ENCODE measurements around the gene F13A1.
"Not testable (repeated sequence)": the region's sequence is repeated elsewhere in the genome, so short reads cannot be mapped to it uniquely, and the experiment has no call there.

F13A1 gene

GRCh38 chr6:6317825-6318733, 2.4 kb downstream of the F13A1 start:
- DNase-seq, result no peak

- DNase-seq, result no peak
These were observed 3.1 kb downstream of the F13A1 start for GRCh38 chr6:6317386-6317785.

- DNase-seq, result peak; percentile 15
These were observed 4.8 kb downstream of the F13A1 start for GRCh38 chr6:6315660-6316059.

GRCh38 chr6:6314596-6314995, 5.9 kb downstream of the F13A1 start:
- no peak for DNase-seq

GRCh38 chr6:6312901-6313441, 7.5 kb downstream of the F13A1 start:
- DNase-seq, result no peak

GRCh38 chr6:6305575-6305974, 14.9 kb downstream of the F13A1 start:
- DNase-seq, result no peak

- not testable (repeated sequence) for DNase-seq
These were observed 20.1 kb downstream of the F13A1 start for GRCh38 chr6:6300383-6300782.

- no peak for DNase-seq
These were observed 27.1 kb downstream of the F13A1 start for GRCh38 chr6:6293317-6293716.

GRCh38 chr6:6287415-6287814, 33.0 kb downstream of the F13A1 start:
- no peak for DNase-seq

GRCh38 chr6:6285679-6286078, 34.8 kb downstream of the F13A1 start:
- no peak for DNase-seq

- no peak for DNase-seq
These were observed 36.1 kb downstream of the F13A1 start for GRCh38 chr6:6284221-6284966.

GRCh38 chr6:6283746-6284145, 36.7 kb downstream of the F13A1 start:
- DNase-seq, result no peak

GRCh38 chr6:6282716-6283115, 37.7 kb downstream of the F13A1 start:
- no peak for DNase-seq

- DNase-seq, result no peak
These were observed 43.0 kb downstream of the F13A1 start for GRCh38 chr6:6277413-6277812.

- DNase-seq, result no peak
These were observed 49.4 kb downstream of the F13A1 start for GRCh38 chr6:6270948-6271535.

GRCh38 chr6:6260196-6260722, 60.2 kb downstream of the F13A1 start:
- no peak for DNase-seq

- DNase-seq, result no peak
These were observed 63.6 kb downstream of the F13A1 start for GRCh38 chr6:6256886-6257285.

GRCh38 chr6:6256259-6256658, 64.2 kb downstream of the F13A1 start:
- DNase-seq, result no peak

GRCh38 chr6:6251555-6252280, 68.7 kb downstream of the F13A1 start:
- DNase-seq, result no peak

- no peak for DNase-seq
These were observed 71.8 kb downstream of the F13A1 start for GRCh38 chr6:6248651-6249050.

GRCh38 chr6:6246544-6246943, 73.9 kb downstream of the F13A1 start:
- DNase-seq, result no peak

- DNase-seq, result no peak
These were observed 75.8 kb downstream of the F13A1 start for GRCh38 chr6:6244624-6245023.

GRCh38 chr6:6243846-6244245, 76.6 kb downstream of the F13A1 start:
- DNase-seq, result no peak

Data from NCI-H1048 (cell line).